OCI-M1 (cell line): ENCODE data around the gene ITGA7.

ENCODE experiments used
- DNase-seq: peaks from one replicate; lab custom pipeline; 2025; lab: John Stamatoyannopoulos, UW

Gene ITGA7

DNA sequence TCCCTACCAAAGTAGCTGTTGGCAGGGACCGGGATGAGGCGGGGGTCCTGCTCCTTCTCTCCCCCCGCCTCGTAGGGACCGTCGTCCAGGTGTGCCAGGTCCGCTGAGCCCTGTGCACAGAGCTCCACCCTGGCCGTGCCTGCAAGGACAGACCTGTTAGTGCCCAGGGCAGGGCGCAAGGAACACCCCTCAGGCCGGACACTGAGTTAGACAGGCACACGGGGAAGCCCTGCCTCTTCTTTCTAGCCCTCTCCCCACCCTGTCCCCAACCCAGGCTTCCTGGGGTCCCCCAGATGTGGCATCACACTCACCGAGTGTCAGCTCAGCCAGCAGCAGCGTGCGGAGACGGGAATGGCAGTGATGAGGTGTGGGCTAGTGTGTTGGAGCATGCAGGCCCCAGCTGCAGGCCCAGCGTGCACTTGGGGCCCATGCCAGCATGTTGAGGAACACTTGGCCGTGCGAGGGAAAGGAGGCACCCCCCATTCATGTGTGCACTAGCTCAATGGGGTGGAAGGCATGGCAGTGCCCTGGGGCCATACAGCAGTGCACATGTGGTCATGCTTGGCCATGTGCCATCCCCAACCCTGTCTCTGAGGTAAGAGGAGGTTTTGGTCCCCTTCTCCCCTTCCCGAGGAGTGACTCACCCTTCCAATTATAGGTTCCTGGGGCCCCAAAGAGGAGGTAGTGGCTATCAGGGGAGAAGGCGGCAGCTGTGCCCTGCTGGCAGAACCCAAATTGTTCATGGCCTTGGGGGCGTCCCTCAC is 7.3 kb downstream of the ITGA7 start:
- no peak for DNase-seq

DNA sequence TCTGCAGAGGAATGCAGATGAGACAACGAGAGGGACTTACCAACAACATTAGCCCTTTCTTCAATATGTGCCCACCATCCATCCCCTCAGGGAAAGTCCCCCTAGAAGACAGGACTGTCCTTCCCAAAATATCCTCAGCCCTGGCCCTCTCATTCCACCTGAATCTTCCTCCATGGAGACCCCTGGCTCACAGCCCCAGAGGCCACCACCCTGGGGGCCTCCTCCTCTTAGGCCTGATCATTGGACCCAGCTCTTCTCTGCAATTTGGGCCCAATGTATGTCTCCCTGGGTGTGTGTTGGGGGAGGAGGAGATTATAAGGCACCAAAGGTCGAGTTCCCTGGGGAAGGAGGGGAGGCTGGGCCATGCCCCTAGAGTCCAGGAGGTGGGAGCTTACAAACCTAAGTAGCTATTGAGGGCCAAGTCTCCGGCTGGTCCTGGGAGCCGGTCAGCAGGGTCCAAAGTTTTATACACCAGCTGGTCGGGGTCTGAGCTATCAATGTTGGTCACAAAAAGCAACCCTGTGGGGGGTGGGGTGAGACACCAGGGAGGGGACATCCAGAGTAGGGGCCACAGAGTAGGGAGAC is 8.1 kb downstream of the ITGA7 start:
- no peak for DNase-seq

DNA sequence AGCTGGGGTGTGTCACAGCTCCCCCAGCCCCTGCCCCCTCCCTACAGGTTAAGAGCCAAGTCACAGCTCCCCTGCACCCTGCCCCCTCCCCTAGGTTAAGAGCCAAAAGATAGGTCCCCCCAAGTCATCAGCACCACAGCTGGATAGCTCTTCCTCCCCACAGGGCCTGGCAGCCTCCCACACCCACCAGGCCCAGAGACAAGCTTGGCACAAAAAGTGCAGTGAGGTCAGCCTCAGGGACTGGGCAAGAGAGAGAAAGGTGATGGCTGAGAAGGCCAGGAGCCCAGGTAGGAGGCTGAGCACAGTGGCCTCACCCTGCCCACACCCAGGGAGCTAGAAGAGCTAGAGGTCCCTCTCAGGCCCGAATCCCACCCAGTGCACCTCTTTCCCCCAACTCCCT is 8.7 kb downstream of the ITGA7 start:
- DNase-seq: no peak

DNA sequence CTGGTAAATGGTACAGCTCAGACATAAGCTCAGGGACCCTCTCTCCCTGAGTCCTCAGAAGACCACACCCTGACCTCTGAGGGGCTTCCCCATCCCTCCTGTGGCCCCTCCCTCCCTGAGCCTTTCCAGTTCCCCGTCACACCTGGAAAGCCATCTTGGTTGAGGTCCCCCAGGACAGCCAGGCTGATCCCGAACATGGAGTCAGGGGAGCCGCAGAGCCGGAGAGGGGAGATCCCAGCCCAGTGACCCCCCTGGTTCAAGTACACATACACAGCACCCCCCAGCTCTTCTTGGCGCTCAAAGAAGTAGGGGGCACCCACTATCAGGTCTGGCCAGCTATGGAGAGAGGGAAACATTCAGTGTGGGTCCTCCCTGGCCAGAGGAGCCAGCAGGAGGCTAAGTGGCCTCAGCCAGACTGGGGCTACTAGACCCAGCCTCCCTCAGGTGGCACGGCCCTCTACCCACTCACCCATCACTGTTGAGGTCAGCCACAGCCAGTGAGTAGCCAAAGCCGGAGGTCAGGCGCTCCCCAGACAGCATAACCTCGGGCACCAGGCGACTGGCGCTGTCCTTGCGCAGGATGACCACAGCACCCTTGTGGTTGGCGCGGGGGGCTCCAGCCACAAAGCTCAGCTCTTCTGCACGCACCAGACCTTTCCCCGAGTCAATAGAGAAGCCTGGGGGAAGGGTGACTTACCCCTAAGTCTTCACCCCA is 9.3 kb downstream of the ITGA7 start:
- DNase-seq: no peak

DNA sequence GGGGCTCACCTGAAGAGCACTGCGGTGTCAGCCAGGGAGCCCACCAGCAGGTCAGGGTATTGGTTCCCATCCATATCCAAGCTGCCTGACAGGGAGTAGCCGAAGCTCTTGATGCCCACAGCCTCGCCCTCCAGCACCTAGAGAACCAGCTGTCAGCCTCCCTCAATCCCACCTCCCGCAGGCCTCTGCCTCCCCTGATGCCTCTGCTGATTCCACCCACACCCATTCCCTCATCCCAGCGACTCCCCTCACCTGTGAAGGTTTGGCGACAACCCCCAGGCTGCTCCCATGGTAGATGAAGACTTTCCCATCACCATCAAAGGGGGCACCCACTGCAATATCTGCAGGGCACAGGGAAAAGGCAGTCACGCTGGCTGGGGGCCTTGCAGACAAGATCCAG is 10.0 kb downstream of the ITGA7 start:
- no peak for DNase-seq

DNA sequence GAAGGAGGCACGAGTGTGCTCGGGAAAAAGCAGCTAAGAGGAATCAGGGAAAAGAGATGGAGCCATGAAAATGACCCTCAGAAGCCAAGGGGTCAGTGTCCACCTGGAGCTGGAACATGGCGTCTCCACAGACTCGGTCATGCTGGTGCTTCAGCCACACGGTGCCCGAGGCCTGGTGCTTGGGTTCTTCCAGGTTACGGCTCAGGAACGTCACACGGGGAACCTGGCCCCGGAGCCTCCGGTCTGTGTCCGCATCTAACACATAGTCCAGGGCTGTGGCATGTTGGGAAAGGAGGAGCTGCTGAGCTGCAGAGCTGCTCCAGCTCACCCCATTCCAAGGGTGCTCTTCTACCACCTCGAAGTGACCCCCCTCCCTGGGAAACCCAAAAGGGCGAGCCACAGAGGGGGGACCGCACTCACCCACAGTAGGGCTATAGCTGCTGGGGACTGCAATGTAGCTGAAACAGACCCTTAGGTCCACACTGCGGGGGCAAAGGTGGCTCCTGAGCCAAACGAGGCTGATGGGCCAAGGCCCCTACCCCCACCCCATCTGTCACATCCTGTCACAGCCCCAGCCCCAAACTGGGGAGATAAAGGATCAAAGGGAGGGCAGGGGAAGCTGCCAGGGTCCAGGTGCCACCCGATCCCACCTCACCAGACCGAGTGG is 10.8 kb downstream of the ITGA7 start:
- no peak for DNase-seq

DNA sequence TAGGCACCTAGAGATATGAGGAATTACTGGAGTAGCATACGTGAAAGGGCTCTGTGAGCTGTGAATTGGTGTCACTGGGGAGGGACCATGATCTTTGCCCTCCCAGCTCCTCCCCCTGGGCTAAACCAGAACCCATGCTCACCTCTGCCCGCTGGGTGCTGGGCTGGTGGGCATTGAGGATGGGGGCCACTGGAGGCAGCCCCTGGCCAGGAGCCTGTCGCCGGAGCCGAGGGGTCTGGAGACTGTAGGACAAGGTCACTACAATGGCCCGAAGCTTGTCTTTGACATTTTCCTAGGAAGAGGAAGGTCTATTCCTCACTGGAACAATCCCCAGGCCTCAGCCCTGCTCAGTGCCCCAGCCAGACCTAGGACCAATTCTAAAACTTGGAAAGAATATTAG is 11.6 kb downstream of the ITGA7 start:
- DNase-seq: no peak

DNA sequence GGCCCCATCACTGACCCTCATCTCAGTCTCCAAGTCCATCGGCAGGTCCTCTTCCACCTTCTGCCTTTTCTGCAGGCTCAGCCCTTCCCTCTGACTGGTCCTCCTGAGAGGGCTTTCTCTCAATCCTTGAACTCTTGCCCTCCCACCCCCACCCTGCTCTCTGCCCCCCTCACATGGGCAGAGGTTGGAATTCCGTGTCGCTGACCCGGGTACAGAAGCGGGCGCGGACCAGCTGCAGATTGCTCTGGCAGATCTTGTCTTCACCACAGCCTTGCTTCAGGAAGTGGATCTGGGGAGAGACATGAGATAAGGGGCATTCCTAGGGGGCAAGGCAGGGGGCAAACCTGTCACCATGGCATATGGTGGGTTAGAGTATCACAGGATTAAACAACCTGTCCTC is 12.4 kb downstream of the ITGA7 start:
- no peak for DNase-seq

DNA sequence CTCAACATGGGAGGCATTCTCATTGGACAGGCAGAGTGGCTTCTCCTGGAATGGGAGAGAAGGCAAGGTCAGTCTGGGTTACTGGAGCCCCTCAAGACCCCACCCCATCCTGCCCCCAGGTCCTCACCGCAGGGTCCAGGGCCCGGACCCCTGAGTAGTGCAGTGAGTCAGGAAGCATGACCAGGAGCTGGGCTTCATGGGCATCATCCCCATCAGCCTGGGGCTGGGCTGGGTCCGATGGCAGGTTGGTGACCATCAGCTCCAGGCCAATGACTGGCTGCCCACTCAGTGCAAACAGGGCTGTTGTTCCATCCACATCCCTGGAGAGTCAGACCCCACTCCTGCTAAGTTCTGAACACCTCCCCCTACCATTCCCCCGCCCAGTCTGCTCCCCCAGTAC is 13.1 kb downstream of the ITGA7 start:
- DNase-seq: no peak

DNA sequence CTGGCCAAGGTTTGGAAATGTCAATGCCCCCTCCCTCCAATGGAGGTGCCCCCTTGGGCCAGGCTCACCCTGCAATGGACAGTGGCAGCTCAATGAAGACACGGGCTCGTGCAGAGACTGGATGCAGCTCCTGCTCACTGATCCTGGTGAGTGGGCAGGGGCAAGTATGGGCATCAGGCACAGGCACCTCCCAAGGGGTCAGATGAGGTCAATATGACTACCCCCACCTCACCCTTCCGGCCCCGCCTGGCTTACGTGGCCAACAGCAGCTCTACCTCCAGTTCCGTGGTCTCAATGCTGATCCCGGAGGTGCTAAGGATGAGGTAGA is 13.6 kb downstream of the ITGA7 start:
- no peak for DNase-seq

DNA sequence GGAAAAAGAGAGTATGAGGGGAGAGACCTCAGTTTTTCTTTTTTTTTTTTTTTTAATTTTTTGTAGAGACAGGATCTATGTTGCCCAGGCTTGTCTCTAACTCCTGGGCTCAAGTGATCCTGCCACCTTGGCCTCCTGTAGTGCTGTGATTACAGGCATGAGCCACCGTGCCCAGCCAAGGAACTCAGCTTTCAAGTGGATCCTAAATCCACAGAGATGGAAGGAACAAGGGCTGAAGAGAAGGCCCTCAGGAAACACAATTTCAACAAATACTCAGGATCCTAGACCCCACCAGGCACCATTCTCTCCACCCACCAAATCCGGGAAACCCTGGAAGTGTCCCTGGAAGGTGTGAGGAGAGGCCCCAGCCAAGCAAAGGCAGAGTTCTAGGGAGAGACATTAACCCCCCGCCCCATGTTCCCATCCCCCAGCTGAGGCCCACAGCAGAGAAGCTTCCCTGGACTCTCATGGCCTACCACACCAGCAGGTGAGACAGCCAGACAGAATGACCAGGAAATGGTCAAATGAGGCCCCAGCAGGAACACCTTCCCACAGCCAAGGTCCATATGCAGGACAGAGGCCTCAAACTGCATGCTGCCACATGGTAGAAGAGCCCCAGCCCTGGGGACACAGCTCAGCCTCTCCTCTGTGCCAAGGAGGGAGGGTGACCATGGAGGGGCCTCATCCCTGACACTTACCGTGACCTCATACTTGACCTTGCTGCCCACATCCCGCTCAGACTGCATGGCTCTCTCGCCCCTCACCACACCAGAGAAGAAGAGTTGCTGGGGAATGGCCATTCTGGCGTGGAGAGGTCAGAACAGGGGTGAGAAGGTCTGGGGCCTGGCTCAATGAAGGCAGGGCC is 14.1 kb downstream of the ITGA7 start:
- DNase-seq: no peak

DNA sequence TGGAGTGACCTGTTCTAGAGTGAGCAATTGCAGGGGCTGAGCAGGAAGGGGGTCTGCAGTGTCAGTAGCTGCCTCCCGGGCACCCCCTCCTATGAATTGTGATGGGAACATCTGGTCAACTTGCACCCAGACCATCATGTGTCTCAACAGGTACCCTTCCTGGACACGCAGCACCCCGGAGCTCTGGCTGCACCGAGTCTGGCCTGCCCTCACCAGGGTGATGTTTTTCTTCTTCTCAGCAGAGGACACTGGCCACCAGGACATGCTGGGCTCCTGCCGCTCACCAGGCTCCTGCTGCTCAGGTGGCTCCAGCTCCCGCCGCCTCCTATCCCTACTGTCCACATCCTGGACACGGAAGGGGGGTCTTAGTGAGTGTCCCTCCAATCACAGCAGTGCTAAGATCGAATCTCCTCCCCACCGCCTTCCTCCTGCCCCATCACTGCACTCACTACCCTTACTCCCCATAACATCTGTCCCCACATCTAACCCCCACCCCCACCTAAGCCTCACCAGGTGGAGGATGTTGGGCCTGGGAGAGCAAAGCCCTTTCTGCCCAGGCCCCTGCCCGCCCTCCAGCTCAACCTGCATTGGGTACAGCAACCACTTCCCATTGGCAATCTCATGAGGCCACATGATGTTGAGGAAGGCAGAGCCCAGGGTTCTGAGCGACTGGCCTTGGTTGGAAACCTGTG is 14.9 kb downstream of the ITGA7 start:
- DNase-seq: no peak

DNA sequence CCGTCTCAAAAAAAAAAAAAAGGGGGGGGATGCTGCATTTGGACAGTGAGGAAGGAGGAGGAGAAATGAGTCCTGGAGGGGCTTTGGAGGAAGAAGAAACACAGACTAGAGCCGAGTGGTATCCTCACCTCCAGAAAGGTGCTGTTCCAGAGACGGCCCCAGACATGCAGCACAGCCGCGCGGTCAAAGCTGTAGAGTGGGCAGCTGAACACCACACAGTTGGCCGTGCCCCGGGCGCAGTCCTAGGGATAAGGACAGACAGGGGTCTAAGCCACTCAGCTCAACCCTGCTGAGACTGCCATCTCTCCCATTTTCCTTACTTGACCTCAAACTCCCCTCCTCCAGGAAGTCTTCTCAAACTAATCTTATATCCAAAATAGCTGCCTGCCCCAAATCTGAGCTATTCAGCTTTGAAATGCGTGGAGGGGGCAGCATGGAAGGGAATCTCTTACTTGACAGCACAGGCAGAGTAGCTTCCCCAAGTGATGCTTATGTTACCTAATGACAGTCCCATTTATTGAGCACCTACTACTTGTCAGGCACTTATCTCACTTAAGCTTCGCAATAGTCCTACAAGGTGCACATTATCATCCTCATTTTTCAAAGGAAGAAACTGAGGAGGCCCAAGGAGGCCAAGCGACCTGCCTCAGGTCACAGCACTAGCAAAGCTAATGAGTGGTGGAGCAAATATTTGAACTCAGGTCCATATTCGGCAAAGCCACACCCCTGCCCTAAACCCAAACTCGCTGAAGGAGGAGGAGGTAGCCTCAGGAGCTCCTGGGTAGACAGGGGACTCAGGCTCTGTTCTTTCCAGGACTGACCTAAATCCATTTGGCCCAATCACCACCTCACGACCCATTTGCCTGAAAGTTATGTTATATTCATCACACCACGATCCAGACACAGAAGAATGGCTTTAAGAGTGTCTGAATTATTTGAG is 18.7 kb downstream of the ITGA7 start:
- no peak for DNase-seq

DNA sequence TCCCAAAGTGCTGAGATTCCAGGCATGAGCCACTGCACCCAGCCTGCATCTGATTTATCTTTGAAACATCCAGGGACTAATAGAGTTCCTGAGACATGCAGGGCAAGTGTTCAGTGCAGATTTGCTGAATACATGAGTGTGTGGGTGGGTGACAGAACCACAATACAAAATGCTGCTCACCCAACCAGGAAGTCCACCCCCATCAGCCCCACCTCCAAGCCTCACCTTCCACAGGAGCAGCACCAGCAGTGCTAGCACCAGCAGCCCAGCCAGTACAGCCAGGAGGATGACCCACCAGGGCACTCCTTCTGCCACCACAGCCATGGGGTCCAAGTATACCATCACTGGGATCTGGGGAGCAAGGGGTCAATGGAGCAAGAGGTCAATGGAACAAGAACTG is 20.0 kb downstream of the ITGA7 start:
- DNase-seq: no peak

DNA sequence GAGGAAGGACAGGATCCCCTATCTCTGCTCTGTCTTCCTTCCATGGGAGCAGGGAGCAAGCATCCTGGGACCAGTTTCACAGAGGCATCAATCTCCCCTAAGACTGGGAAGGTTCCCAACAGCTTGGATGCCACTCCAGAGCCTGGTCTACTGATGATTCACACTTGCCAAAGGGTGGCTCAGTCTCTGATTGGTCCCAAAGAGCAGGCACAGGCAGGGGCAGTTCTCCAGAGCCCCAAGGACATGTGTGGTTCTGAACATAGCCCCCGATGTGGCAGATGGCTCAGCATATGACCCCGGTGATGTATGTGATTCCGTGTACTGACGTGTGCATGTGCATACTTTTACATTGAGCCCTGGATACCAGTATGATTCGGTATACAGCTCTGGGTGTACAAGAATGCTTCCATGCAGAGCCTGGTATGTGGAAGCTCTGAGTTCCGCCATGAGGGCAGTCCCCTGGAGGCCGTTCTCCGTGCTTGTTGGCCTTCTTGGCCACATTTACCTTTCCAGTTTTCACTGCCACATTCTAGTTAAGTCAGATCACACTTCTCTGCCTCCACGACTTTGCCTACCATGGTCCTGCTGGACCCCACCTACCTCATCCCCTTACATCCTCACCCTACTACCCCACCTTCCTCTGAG is 21.2 kb downstream of the ITGA7 start:
- no peak for DNase-seq

DNA sequence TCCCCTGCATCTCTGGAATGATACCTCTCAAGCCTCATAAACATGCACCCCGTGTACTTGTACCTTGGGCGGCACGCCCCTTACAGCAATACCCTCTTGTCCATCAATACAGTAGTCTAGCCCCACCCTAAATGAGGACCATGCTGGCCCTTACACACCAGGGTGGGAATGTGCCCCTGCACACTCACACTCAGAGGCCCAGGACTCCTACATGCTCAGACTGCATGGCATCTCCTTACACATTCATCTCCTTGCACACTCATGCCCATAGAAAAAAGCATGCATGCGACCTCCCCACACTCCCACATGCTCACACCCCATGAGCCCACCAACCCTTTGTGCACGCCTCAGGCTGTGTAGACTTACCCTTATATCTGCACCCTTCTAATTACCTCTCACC is 22.0 kb downstream of the ITGA7 start:
- no peak for DNase-seq

DNA sequence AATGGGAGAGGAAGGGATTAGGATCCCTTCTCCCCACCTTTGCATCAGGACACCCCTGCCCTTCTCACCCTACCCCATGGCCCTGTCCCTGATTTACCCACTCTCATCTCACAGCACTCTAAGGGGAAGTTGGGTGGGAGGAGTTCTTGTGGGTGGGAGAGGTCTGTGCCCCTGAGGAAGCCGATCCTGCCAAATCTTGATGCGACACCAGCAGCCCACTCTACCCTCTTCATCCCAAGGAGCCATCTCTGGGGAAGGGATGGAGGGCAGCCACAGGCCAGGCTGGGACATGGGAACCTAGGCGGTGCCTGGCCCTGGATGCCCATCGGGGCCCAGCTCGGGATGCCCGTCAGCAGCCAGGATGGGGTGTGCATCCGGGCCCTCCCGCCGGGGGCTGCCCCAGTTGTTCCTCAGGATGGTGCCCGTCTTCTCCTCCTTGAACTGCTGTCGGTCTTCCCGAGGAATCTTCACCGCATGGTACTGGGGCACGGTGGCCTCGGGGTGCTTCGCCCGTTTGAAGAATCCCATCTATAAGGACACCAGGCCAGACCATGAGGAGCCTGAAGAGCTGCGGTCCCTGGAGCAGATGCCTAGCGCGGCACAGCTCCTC is 22.8 kb downstream of the ITGA7 start:
- DNase-seq: no peak

DNA sequence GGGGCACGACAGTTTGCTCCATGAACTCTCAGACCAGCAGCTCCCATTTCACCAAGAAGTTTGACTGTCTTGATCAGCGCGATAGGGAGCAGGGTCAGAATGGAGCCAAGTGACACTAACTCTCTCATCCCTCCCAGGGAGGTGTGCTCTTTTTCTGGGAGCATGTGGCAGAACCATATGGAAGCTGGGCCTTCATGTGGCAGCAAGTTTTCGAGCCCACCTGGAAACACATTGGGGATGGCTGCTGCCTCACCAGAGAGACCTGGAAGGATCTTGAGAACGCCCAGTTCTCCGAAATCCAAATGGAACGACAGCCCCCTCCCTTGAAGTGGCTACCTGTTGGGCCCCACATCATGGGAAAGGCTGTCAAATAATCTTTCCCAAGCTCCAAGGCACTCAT is 24.0 kb downstream of the ITGA7 start:
- no peak for DNase-seq

DNA sequence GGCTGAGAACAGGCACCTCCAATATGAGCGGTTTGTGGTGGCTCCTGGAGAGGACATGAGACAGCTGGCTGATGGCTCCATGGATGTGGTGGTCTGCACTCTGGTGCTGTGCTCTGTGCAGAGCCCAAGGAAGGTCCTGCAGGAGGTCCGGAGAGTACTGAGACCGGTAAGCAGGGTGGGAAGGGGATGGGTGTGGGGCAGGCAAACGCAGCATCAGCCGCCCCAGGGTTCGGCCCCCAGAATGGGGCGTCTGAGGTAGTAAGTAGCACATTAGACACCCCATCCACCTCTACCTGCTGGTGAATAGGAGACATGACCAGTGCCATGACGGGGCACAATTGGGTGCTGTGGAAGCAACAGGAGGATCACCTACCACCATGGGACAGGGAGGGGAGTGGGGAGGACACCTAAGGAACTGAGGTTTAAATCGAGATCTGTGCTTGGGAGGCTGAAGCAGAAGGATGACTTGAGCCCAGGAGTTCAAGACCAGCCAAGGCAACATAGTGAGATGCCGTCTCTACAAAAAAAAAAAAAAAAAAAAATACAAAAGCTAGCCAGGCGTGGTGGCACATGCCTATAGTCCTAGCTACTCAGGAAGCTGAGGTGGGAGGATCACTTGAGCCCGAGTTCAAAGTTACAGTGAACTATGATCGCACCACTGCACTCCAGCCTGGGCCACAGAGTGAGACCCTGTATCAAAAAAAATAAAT is 25.5 kb downstream of the ITGA7 start:
- no peak for DNase-seq
